Thymus (tissue), 11 donors: ENCODE data around the gene NDUFB11. TPM values are rescaled to one million over a fixed set of nuclear protein-coding genes. Genes with fewer than 3 reads are reported as not detected.
"Not testable (repeated sequence)": the region's sequence is repeated elsewhere in the genome, so short reads cannot be mapped to it uniquely, and the experiment has no call there.

Experiments used
- DNase-seq, 9 donors: peaks; one replicate each; pipeline ENCODE4 v3.0.0-alpha.2; 2013; ENCODE audit warnings: low spot score in 9 of 9, low read depth in 6 of 9, missing footprints in 1 of 9
- H3K27ac ChIP-seq, 2 donors: one replicate each; pipeline ENCODE4 v1.5.1; 2013; ENCODE audit warnings: control low read depth in 1 of 2, low read depth in 1 of 2, low read length in 1 of 2, mild to moderate bottlenecking in 1 of 2, moderate library complexity in 1 of 2
- H3K27me3 ChIP-seq, 2 donors: one replicate each; pipeline ENCODE4 v1.5.1; 2013; ENCODE audit warnings: low read length in 1 of 2; ENCODE audit not compliant: control insufficient read depth in 2 of 2, insufficient read depth in 1 of 2
- H3K36me3 ChIP-seq, 2 donors: one replicate each; pipeline ENCODE4 v1.5.1; 2013; ENCODE audit warnings: low read length in 1 of 2, mild to moderate bottlenecking in 1 of 2, moderate library complexity in 1 of 2; ENCODE audit not compliant: control insufficient read depth in 2 of 2, insufficient read depth in 2 of 2
- H3K4me1 ChIP-seq, 2 donors: one replicate each; pipeline ENCODE4 v1.5.1; 2013; ENCODE audit warnings: low read length in 2 of 2; ENCODE audit not compliant: control insufficient read depth in 2 of 2, insufficient read depth in 2 of 2
- H3K4me3 ChIP-seq, 2 donors: one replicate each; pipeline ENCODE4 v1.5.1; 2013; ENCODE audit warnings: low read length in 2 of 2, control low read depth in 1 of 2, mild to moderate bottlenecking in 1 of 2
- H3K9me3 ChIP-seq, 2 donors: one replicate each; pipeline ENCODE4 v1.5.1; 2013; ENCODE audit warnings: low read length in 1 of 2, mild to moderate bottlenecking in 1 of 2; ENCODE audit not compliant: control insufficient read depth in 2 of 2, insufficient read depth in 1 of 2
- WGBS: extraction: QIAGEN DNeasy Blood & Tissue Kit; methylation state at CpG from one replicate; pipeline ENCODE4 v1.1.7; 2013; 5-methylcytosine and 5-hydroxymethylcytosine counted together
- polyA plus RNA-seq: library from polyadenylated mRNA; stranded (reverse); fragments of 200-250 nt; gene quantifications from one replicate; pipeline ENCODE4 v1.2.3, GENCODE V29; 2013
- total RNA-seq: library from RNA; stranded (reverse); fragments of 120-200 nt; gene quantifications from one replicate; pipeline ENCODE4 v1.2.4, GENCODE V29; 2013
- donor health status: healthy.

NDUFB11 gene
- total and polyA plus RNA-seq, 2 donors, result 59.2 to 109 TPM

- Histone ChIP-seq H3K27ac (no peak overlapping the region), H3K4me3 (no peak overlapping the region), H3K9me3 (no peaks in the 10 kb centered on the region), H3K27me3 (no peaks in the 10 kb centered on the region), H3K4me1 (no peaks in the 10 kb centered on the region), H3K36me3 (no peaks in the 10 kb centered on the region)
- WGBS, result 92% methylated on average over 9 of the region's 9 CpGs
- no peak for DNase-seq
Measured at GRCh38 chrX:47112316-47112954, 32.1 kb downstream of the NDUFB11 start.

DNA sequence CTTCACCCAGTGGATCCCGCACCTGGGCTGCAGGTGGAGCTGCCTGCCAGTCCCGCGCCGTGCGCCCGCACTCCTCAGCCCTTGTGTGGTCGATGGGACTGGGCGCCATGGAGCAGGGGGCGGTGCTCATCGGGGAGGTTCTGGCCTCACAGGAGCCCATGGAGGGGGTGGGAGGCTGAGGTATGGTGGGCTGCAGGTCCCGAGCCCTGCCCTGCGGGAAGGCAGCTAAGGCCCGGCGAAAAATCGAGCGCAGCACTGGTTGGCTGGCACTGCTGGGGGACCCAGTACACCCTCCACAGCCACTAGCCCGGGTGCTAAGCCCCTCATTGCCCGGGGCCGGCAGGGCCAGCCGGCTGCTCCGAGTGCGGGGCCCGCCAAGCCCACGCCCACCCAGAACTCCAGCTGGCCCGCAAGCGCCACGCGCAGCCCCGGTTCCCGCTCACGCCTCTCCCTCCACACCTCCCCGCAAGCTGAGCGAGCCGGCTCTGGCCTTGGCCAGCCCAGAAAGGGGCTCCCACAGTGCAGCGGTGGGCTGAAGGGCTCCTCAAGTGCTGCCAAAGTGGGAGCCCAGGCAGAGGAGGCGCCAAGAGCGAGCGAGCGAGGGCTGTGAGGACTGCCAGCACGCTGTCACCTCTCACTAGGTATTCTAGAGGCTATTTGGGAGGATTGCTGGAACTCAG, 33.4 kb downstream of the NDUFB11 start:
- not testable (repeated sequence) for H3K4me1 ChIP-seq, H3K27ac ChIP-seq, H3K9me3 ChIP-seq, DNase-seq, H3K4me3 ChIP-seq, H3K36me3 ChIP-seq, H3K27me3 ChIP-seq
- over 99% methylated on average over 36 of the region's 40 CpGs for WGBS

DNA sequence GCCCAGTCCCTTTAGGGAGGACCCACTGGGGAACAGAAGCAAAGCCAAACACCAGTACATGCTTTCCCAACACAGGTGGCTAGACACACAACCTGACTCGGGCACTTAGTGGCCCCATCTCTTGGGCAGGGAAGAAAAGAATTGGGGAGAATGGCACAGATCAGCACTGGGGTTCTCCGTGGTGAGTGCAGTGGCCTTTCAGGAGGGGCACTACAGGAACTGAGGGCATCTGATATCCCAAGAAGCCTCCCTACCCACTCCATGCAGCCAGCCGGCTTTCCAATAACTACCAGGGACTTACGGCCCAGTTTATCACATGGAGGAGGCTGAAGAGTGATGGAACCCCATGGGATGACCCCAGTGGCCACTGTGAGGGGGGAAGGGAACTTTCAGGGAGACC, 43.3 kb downstream of the NDUFB11 start:
- Histone ChIP-seq H3K27me3 (no peaks in the 10 kb centered on the region), H3K36me3 (no peaks in the 10 kb centered on the region), H3K4me1 (no peaks in the 10 kb centered on the region), H3K9me3 (no peaks in the 10 kb centered on the region), H3K4me3 (no peak overlapping the region), H3K27ac (no peak overlapping the region)
- 98% methylated on average over 4 of the region's 4 CpGs for WGBS
- DNase-seq, result no peak

DNA sequence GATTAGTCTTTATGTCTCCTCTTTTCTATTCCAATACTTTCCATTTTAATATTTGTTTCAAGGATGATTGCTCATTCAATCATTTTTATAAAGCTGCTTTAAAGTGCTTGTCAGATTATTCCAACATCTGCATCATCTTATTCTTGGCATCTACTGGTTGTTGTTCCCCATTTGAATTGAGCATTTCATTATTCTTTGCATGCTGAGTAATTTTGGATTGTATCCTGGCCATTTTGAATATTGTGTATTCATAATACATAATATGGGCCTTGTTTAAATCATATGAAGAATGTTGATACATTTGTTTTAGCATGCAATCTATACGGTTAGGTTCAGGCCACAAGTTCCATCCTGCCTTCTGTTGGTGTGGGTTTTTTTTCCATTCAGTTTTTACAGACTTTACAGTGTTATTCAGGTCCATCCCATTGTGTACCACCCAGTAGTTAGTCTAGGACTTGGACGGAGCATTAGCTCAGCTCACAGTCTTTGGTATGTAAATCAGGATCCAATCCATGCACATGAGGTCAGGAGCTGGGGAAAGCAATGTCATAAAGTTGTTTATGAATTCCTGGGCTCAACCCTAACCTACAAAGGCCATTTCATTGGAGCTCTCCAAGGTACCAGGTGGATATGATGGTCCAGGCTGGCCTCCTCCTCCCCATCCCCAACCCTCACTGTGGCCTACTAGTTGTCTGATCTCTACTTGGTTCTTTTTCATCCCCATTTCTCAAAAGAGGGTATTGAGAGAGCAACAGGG, 46.0 kb downstream of the NDUFB11 start:
- WGBS, result 94% methylated on average over 2 of the region's 2 CpGs
- no peak for DNase-seq
- Histone ChIP-seq H3K36me3 (no peaks in the 10 kb centered on the region), H3K9me3 (no peaks in the 10 kb centered on the region), H3K27me3 (no peaks in the 10 kb centered on the region), H3K4me3 (no peak overlapping the region), H3K4me1 (no peaks in the 10 kb centered on the region), H3K27ac (no peak overlapping the region)

DNA sequence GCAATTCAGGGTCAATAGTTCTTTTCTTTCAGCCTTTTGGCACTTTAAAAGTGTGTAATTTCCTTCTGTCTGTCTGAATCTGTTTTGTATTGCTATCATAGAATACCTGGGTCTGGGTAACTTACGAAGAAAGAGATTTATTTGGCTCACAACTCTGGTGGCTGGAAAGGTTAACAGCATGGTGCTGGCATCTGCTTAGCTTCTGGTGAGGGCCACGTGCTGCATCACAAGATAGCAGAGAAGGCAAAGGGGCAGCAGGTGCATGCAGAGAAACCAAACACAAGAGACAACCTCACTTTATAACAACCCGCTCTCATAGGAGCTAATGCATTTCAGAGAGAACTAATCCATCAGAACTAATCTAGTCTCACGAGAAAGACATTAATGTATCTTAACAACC, 47.5 kb downstream of the NDUFB11 start:
- WGBS, result 96% methylated on average over 4 of the region's 4 CpGs

DNA sequence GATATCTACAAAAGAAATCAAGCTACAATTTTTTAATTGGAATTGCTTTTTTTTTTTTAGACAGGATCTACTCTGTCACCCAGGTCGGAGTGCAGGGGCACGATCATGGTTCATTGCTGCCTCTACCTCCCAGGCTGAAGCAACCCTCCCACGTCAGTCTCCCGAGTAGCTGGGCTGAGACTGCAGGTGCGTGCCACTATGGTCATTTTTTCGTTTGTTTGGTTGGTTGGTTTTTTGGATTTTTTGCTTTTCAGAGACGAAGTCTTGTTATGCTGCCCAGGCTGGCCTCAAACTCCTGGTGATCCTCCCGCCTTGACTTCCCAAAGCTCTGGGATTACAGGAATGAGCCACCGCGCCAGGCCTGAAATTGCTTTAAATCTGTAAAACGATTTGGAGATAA, 50.6 kb downstream of the NDUFB11 start:
- H3K4me1 ChIP-seq, result peaks cover 0 to 3% of the 10 kb centered on the region in 2 donors
- no peak for DNase-seq
- no peaks in the 10 kb centered on the region for H3K27me3 ChIP-seq
- WGBS, result 98% methylated on average over 11 of the region's 11 CpGs
- H3K36me3 ChIP-seq, result no peaks in the 10 kb centered on the region
- H3K9me3 ChIP-seq, result no peaks in the 10 kb centered on the region
- no peak overlapping the region for H3K4me3 ChIP-seq
- no peak overlapping the region for H3K27ac ChIP-seq

More for the DNA sequence above, 47.5 kb downstream of the NDUFB11 start:
- DNase-seq, result no peak
- Histone ChIP-seq H3K9me3 (no peaks in the 10 kb centered on the region), H3K36me3 (no peaks in the 10 kb centered on the region), H3K27me3 (no peaks in the 10 kb centered on the region), H3K4me3 (no peak overlapping the region), H3K4me1 (no peaks in the 10 kb centered on the region), H3K27ac (no peak overlapping the region)

GRCh38 chrX:47093248-47093647, 51.3 kb downstream of the NDUFB11 start:
- peaks cover 0 to 3% of the 10 kb centered on the region in 2 donors for H3K4me1 ChIP-seq
- DNase-seq, result peak in 2 of 9 donors; percentile 11 to 39
- no peaks in the 10 kb centered on the region for H3K9me3 ChIP-seq
- no peak overlapping the region for H3K27ac ChIP-seq
- 11% methylated on average over 1 of the region's 1 CpG for WGBS
- no peak overlapping the region for H3K4me3 ChIP-seq
- H3K27me3 ChIP-seq, result no peaks in the 10 kb centered on the region
- no peaks in the 10 kb centered on the region for H3K36me3 ChIP-seq
